Activated B cell treated with CpG ODN at 0.5 μM for 24 hours (primary cell): ENCODE results near the gene RYR2. TPM values are rescaled to one million over a fixed set of nuclear protein-coding genes. Genes with fewer than 3 reads are reported as not detected.

Experiments
- ATAC-seq: fragments of 200-7000 bp; cut with Tn5 transposase; one replicate; pipeline ENCODE4 v1.10.0; 2021; ENCODE audit warnings: low read depth, mild to moderate bottlenecking, moderate library complexity
- CTCF ChIA-PET: fragments of 350-600 bp; sonication (Branson Sonifier 250); formaldehyde crosslinking; loops from one replicate; lab custom pipeline; 2021; ENCODE audit warnings: antibody characterized with exemption; lab: Charles Lee
- POLR2A ChIA-PET: fragments of 350-600 bp; sonication (Branson Sonifier 250); formaldehyde crosslinking; loops from one replicate; lab custom pipeline; 2021; ENCODE audit warnings: antibody characterized with exemption; lab: Charles Lee
- DNase-seq: peaks from one replicate; pipeline ENCODE4 v3.0.0; 2022
- H3K27ac Mint-ChIP-seq: one replicate; pipeline ENCODE4 v1.8.0; 2020; ENCODE audit warnings: mixed read lengths
- H3K27me3 Mint-ChIP-seq: one replicate; pipeline ENCODE4 v1.8.0; 2021; ENCODE audit warnings: mixed read lengths
- H3K36me3 Mint-ChIP-seq: one replicate; pipeline ENCODE4 v1.8.0; 2021; ENCODE audit warnings: low read depth, mixed read lengths
- H3K4me1 Mint-ChIP-seq: one replicate; pipeline ENCODE4 v1.8.0; 2021; ENCODE audit warnings: mixed read lengths
- H3K4me3 Mint-ChIP-seq: one replicate; pipeline ENCODE4 v1.8.0; 2020; ENCODE audit warnings: mild to moderate bottlenecking, mixed read lengths
- H3K9me3 Mint-ChIP-seq: one replicate; pipeline ENCODE4 v1.8.0; 2020; ENCODE audit warnings: mixed read lengths
- intact Hi-C: fragments of 100-400 bp; cut with micrococcal nuclease; formaldehyde crosslinking; loops from one replicate; pipeline ENCODE4 v1.15.1; 2024
- total RNA-seq: library from RNA; stranded (reverse); gene quantifications from 2 replicates; pipeline ENCODE4 v1.2.3, GENCODE V29; 2022
- TF ChIP-seq, protein P1 (sequence below): fragments of 200-600 bp; IDR thresholded peaks from one replicate; pipeline ENCODE4 v1.8.0; 2022; ENCODE audit warnings: antibody characterized with exemption, mild to moderate bottlenecking

Gene RYR2
- total RNA-seq, 1 donor from 2014 or later = not detected

DNA sequence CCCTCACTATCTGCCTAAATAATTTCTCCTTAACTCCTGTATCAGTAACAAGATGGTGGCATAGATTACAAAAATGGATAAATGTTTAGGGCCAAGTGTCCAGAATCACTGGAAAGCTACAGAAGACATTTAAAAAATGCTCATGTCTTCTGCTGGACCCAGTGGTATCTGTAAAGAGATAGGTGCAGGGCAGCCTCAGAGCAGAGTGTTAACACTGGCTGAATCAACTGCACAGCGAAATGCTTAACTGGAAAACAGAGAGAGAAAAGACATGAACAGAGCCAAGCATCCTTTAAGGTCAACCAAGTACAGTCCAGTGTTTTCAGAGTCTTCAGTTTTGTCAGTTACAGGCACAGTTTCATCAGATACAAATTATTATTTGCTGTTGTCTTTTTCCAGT lies 429.4 kb downstream of the RYR2 start:
- TF ChIP-seq, protein P1, sequence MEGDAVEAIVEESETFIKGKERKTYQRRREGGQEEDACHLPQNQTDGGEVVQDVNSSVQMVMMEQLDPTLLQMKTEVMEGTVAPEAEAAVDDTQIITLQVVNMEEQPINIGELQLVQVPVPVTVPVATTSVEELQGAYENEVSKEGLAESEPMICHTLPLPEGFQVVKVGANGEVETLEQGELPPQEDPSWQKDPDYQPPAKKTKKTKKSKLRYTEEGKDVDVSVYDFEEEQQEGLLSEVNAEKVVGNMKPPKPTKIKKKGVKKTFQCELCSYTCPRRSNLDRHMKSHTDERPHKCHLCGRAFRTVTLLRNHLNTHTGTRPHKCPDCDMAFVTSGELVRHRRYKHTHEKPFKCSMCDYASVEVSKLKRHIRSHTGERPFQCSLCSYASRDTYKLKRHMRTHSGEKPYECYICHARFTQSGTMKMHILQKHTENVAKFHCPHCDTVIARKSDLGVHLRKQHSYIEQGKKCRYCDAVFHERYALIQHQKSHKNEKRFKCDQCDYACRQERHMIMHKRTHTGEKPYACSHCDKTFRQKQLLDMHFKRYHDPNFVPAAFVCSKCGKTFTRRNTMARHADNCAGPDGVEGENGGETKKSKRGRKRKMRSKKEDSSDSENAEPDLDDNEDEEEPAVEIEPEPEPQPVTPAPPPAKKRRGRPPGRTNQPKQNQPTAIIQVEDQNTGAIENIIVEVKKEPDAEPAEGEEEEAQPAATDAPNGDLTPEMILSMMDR = no peak
- no peak for DNase-seq
- H3K27ac Mint-ChIP-seq = no peak overlapping the region
- H3K27me3 Mint-ChIP-seq = no peaks in the 10 kb centered on the region
- ATAC-seq = no peak
- intact Hi-C loops = no loop called here
- POLR2A ChIA-PET = no interaction called here
- H3K4me3 Mint-ChIP-seq = no peak overlapping the region
- no peaks in the 10 kb centered on the region for H3K4me1 Mint-ChIP-seq
- H3K9me3 Mint-ChIP-seq = peaks cover 2% of the 10 kb centered on the region
- no peaks in the 10 kb centered on the region for H3K36me3 Mint-ChIP-seq
- CTCF ChIA-PET = no interaction called here

DNA sequence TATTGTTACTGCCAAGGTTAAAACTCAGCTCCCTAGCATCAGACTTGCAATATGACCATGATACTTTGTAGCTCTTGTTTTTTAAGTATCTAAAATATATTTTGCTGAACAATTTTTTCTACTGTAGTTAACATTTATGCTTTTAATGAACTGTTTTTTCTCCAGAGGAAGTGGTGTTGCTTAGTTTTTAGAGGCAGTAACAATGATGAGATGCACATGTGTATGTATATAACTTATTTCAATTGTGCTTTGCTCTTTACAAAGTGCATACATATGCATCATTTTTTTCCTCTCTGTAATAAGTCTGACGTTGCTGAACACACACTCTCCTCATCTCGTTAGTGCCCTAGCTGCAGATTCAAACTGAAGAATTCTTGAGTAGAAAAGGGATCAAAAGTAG lies 430.0 kb downstream of the RYR2 start:
- TF ChIP-seq, protein P1 = no peak
- Mint-ChIP-seq H3K4me1 (no peaks in the 10 kb centered on the region), H3K27me3 (no peaks in the 10 kb centered on the region), H3K27ac (no peak overlapping the region), H3K9me3 (peaks cover 2% of the 10 kb centered on the region), H3K36me3 (no peaks in the 10 kb centered on the region), H3K4me3 (no peak overlapping the region)
- no peak for DNase-seq
- CTCF ChIA-PET = no interaction called here
- POLR2A ChIA-PET = no interaction called here
- intact Hi-C loops = no loop called here
- no peak for ATAC-seq

DNA sequence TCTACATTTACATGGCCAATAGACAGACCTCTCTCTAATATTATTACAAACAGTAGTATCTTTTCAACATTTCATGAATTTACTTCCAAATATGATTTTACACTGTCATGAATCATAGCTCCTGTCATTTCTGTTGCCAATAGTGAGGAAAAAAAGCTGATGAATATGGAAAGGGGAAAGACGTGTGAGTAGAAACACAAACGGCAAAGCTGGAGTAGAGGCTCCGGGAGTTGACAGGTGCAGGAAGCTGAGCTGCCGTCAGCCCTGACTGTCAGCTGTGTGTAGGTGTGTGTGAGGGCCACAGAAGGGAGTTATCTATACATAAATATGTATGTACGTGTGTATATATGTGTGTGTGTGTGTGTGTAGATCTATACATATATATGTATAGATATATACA lies 431.9 kb downstream of the RYR2 start:
- POLR2A ChIA-PET = no interaction called here
- DNase-seq (no peak), ATAC-seq (no peak)
- no peak overlapping the region for H3K27ac Mint-ChIP-seq
- CTCF ChIA-PET = no interaction called here
- H3K9me3 Mint-ChIP-seq = no peaks in the 10 kb centered on the region
- no peaks in the 10 kb centered on the region for H3K27me3 Mint-ChIP-seq
- H3K4me3 Mint-ChIP-seq = no peak overlapping the region
- TF ChIP-seq, protein P1 = no peak
- no peaks in the 10 kb centered on the region for H3K4me1 Mint-ChIP-seq
- no peaks in the 10 kb centered on the region for H3K36me3 Mint-ChIP-seq
- intact Hi-C loops = no loop called here

DNA sequence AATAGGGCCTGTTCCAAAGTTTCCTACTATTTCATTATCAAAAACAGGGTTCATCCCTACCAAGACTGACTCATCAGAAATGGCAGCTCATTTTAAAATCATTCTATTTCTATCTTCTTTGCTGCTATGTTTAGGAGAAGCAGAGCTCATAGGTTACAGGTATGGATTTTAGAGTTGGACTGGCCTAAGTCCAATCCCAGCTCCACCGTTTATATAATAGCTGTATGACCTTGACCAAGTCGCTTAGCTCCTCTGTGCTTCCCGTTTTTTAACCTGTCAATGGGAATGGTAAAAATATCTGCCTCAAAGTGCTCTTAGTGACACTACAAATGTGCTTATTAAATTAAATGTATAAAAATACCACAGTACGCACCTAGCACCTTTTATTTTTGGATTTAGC lies 436.1 kb downstream of the RYR2 start:
- TF ChIP-seq, protein P1 = no peak
- intact Hi-C loops = no loop called here
- Mint-ChIP-seq H3K27ac (no peak overlapping the region), H3K4me1 (no peaks in the 10 kb centered on the region), H3K4me3 (no peak overlapping the region), H3K27me3 (no peaks in the 10 kb centered on the region), H3K36me3 (no peaks in the 10 kb centered on the region), H3K9me3 (no peaks in the 10 kb centered on the region)
- no peak for DNase-seq
- CTCF ChIA-PET = no interaction called here
- POLR2A ChIA-PET = no interaction called here
- ATAC-seq = no peak

DNA sequence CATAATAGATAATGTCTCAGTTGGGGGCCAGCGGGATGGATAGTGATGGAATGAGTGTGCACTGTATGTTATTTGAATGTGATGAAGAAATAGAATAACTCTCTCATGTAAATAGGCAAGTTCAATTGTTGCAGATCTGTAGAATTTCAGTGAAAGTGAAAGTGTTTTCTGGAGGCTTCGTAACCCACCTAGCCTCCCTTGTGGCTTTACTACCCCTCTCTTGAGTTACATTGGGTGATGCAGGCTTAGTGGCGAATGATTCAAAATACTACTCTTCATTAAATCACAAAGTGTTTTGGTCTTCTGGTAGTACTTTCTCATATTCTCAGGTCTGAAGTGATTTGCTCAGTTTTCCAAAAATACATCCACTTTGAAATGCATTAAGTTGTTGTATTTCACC lies 436.9 kb downstream of the RYR2 start:
- Mint-ChIP-seq H3K27me3 (no peaks in the 10 kb centered on the region), H3K27ac (no peak overlapping the region), H3K4me3 (no peak overlapping the region), H3K9me3 (no peaks in the 10 kb centered on the region), H3K4me1 (no peaks in the 10 kb centered on the region), H3K36me3 (no peaks in the 10 kb centered on the region)
- intact Hi-C loops = no loop called here
- TF ChIP-seq, protein P1 = no peak
- DNase-seq (no peak), ATAC-seq (no peak)
- ChIA-PET POLR2A (no interaction called here), CTCF (no interaction called here)
